ENCODE data around the gene HSBP1. TPM values are rescaled to one million over a fixed set of nuclear protein-coding genes. Genes with fewer than 3 reads are reported as not detected.

The HSBP1 gene
- total and polyA plus RNA-seq, 2 of the 8 experiments (the other 6 are each of a cell fraction or from before 2014, with no cell fraction given): 78.4 to 219 TPM

GRCh38 chr16:83762141-83762991, 45.4 kb upstream of the HSBP1 start (continued):
- TF ChIP-seq ATF2 (IDR thresholded peaks at IDR 0.05; ENCODE audit: low read length): no peak

All from H1 (cell line).